Measurements from ENCODE around the gene OR2M5.

OR2M5 gene

GRCh38 chr1:248144513-248145198 is at the start of gene OR2M5:
Gene OR2M5, plus strand, starts transcription at chr1:248145148. Its CDS starts 0 bp downstream, at chr1:248145148.
- DNase-seq, result no peak

GRCh38 chr1:248098529-248098928 is 46.4 kb upstream of the OR2M5 start:
- DNase-seq, result no peak

- DNase-seq, result no peak
These were observed 42.1 kb upstream of the OR2M5 start for GRCh38 chr1:248102847-248103246.

- DNase-seq, result no peak
These were observed 33.8 kb upstream of the OR2M5 start for GRCh38 chr1:248111157-248111556.

- DNase-seq, result no peak
These were observed 30.1 kb upstream of the OR2M5 start for GRCh38 chr1:248114890-248115289.

GRCh38 chr1:248127653-248128052 is 17.3 kb upstream of the OR2M5 start:
- no peak for DNase-seq

- no peak for DNase-seq
These were observed 8.1 kb upstream of the OR2M5 start for GRCh38 chr1:248136811-248137210.

- DNase-seq, result no peak
These were observed 4.1 kb upstream of the OR2M5 start for GRCh38 chr1:248140846-248141245.

GRCh38 chr1:248143311-248143710 is 1.6 kb upstream of the OR2M5 start:
- no peak for DNase-seq

- no peak for DNase-seq
These were observed 7.3 kb downstream of the OR2M5 start for GRCh38 chr1:248152056-248152827.

- DNase-seq, result no peak
These were observed 11.0 kb downstream of the OR2M5 start for GRCh38 chr1:248155927-248156326.

GRCh38 chr1:248158758-248159157 is 13.8 kb downstream of the OR2M5 start:
- DNase-seq, result no peak

- no peak for DNase-seq
These were observed 19.1 kb downstream of the OR2M5 start for GRCh38 chr1:248164031-248164430.

GRCh38 chr1:248165186-248165585 is 20.2 kb downstream of the OR2M5 start:
- no peak for DNase-seq

GRCh38 chr1:248174521-248174920 is 29.6 kb downstream of the OR2M5 start, which contains the start of gene OR2M2:
Gene OR2M2, plus strand, starts transcription at chr1:248174821. Its CDS starts 5,165 bp downstream, at chr1:248179986.
- DNase-seq, result no peak

GRCh38 chr1:248183996-248184395 is 39.0 kb downstream of the OR2M5 start:
- no peak for DNase-seq

GRCh38 chr1:248187363-248187762 is 42.4 kb downstream of the OR2M5 start:
- DNase-seq, result no peak

- DNase-seq, result no peak
These were observed 44.1 kb downstream of the OR2M5 start for GRCh38 chr1:248189026-248189425.

GRCh38 chr1:248194117-248194516 is 49.2 kb downstream of the OR2M5 start:
- no peak for DNase-seq
